Neural progenitor cell (in vitro differentiated cells): ENCODE data around the gene CBFB. TPM values are rescaled to one million over a fixed set of nuclear protein-coding genes. Genes with fewer than 3 reads are reported as not detected.
"Not testable (repeated sequence)": the region's sequence is repeated elsewhere in the genome, so short reads cannot be mapped to it uniquely, and the experiment has no call there.

Experiments used
- DNase-seq: peaks from one replicate; pipeline ENCODE4 v3.0.0-alpha.2; 2016; ENCODE audit warnings: low spot score
- H2AFZ ChIP-seq: fragments of 200-600 bp; sonication (generic); replicated peaks from 2 replicates; pipeline ENCODE4 v1.6.1; 2016; ENCODE audit warnings: antibody characterized with exemption
- H3F3A ChIP-seq: fragments of 200-600 bp; sonication (generic); 2 replicates; pipeline ENCODE4 v1.6.1; 2016; ENCODE audit warnings: antibody characterized with exemption, low read depth
- H3K27ac ChIP-seq: fragments of 200-600 bp; sonication (generic); 2 replicates; pipeline ENCODE4 v1.5.1; 2016; ENCODE audit warnings: mild to moderate bottlenecking
- H3K27me3 ChIP-seq: fragments of 200-600 bp; sonication (generic); 2 replicates; pipeline ENCODE4 v1.6.1; 2016; ENCODE audit warnings: mild to moderate bottlenecking, moderate library complexity
- H3K36me3 ChIP-seq: fragments of 200-600 bp; sonication (generic); 2 replicates; pipeline ENCODE4 v1.5.1; 2016
- H3K4me1 ChIP-seq: fragments of 200-600 bp; sonication (generic); 2 replicates; pipeline ENCODE4 v1.6.1; 2016; ENCODE audit warnings: mixed run types
- H3K4me2 ChIP-seq: fragments of 200-600 bp; sonication (generic); 2 replicates; pipeline ENCODE4 v1.6.1; 2016
- H3K4me3 ChIP-seq: fragments of 200-600 bp; sonication (generic); 2 replicates; pipeline ENCODE4 v1.5.1; 2016
- H3K79me2 ChIP-seq: fragments of 200-600 bp; sonication (generic); 2 replicates; pipeline ENCODE4 v1.6.1; 2016; ENCODE audit warnings: low read depth
- H3K9ac ChIP-seq: fragments of 200-600 bp; sonication (generic); 2 replicates; pipeline ENCODE4 v1.6.1; 2016
- H3K9me3 ChIP-seq: fragments of 200-600 bp; sonication (generic); 2 replicates; pipeline ENCODE4 v1.5.1; 2016; ENCODE audit warnings: low read depth
- H4K20me1 ChIP-seq: fragments of 200-600 bp; sonication (generic); 2 replicates; pipeline ENCODE4 v1.6.1; 2016; ENCODE audit warnings: low read depth
- H3K27ac Mint-ChIP-seq: 3 replicates; pipeline ENCODE4 v1.8.0; 2021; ENCODE audit warnings: mixed read lengths
- H3K27me3 Mint-ChIP-seq: 2 replicates; pipeline ENCODE4 v1.8.0; 2022; ENCODE audit warnings: low read depth, mild to moderate bottlenecking, inconsistent platforms, moderate library complexity, mixed read lengths; ENCODE audit not compliant: insufficient read depth
- H3K36me3 Mint-ChIP-seq: 3 replicates; pipeline ENCODE4 v1.8.0; 2021; ENCODE audit warnings: mixed read lengths
- H3K4me1 Mint-ChIP-seq: 3 replicates; pipeline ENCODE4 v1.8.0; 2021; ENCODE audit warnings: mixed read lengths
- H3K4me3 Mint-ChIP-seq: 3 replicates; pipeline ENCODE4 v1.8.0; 2021; ENCODE audit warnings: mild to moderate bottlenecking, moderate library complexity, mixed read lengths
- H3K9me3 Mint-ChIP-seq: 3 replicates; pipeline ENCODE4 v1.8.0; 2020; ENCODE audit warnings: mixed read lengths
- EZH2 ChIP-seq: fragments of 200-600 bp; sonication (generic); IDR thresholded peaks from 2 replicates; pipeline ENCODE4 v1.6.1; 2017; ENCODE audit warnings: antibody characterized with exemption, mild to moderate bottlenecking, moderate library complexity
- EZH2phosphoT487 ChIP-seq: fragments of 200-600 bp; sonication (generic); IDR thresholded peaks from 2 replicates; pipeline ENCODE4 v1.6.1; 2017; ENCODE audit warnings: antibody characterized with exemption
- total RNA-seq: library from RNA; depleted of rRNA; stranded (reverse); fragments of >200 nt; gene quantifications from 2 replicates; pipeline ENCODE4 v1.2.3, GENCODE V29; 2015; ENCODE audit warnings: low replicate concordance
- TF ChIP-seq, protein P1 (sequence below): fragments of 200-600 bp; sonication (generic); IDR thresholded peaks from 2 replicates; pipeline ENCODE4 v1.5.1; 2017; ENCODE audit warnings: antibody characterized with exemption, mild to moderate bottlenecking

Gene CBFB
- total RNA-seq, 1 donor from 2014 or later = 95.5 TPM

DNA sequence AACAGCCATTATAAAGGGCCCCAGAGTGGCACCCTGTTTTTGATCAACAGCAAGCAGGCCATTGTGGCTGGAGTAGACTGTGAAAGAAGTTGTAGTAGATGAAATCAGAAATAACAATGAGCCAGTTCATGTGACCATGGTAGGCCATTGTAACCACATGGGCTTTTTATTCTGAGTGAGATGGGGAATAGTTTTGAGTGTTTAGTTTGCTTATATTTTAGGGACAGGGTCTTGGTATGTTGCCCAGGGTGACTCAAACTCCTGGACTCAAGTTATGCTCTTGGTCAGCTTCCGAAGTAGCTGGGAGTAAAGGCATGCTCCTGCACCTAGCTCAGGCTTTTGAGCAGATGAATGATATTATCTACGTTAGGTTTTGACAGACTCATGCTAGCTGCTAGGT, 12.0 kb downstream of the CBFB start:
- Histone ChIP-seq H2AFZ (no peak overlapping the region), H4K20me1 (peaks cover 18% of the 10 kb centered on the region), H3K79me2 (peaks cover 72% of the 10 kb centered on the region), H3K4me3 (no peak overlapping the region), H3F3A (no peaks in the 10 kb centered on the region), H3K36me3 (peaks cover 5% of the 10 kb centered on the region), H3K4me2 (no peak overlapping the region), H3K27me3 (no peaks in the 10 kb centered on the region), H3K9me3 (no peaks in the 10 kb centered on the region), H3K4me1 (no peaks in the 10 kb centered on the region), H3K9ac (no peak overlapping the region), H3K27ac (no peak overlapping the region)
- Mint-ChIP-seq H3K4me3 (no peak overlapping the region), H3K9me3 (no peaks in the 10 kb centered on the region), H3K4me1 (peaks cover 5% of the 10 kb centered on the region), H3K27me3 (peaks cover 6% of the 10 kb centered on the region), H3K27ac (no peak overlapping the region), H3K36me3 (peaks cover 10% of the 10 kb centered on the region)
- TF ChIP-seq EZH2 (no peak), EZH2phosphoT487 (no peak)
- TF ChIP-seq, protein P1, sequence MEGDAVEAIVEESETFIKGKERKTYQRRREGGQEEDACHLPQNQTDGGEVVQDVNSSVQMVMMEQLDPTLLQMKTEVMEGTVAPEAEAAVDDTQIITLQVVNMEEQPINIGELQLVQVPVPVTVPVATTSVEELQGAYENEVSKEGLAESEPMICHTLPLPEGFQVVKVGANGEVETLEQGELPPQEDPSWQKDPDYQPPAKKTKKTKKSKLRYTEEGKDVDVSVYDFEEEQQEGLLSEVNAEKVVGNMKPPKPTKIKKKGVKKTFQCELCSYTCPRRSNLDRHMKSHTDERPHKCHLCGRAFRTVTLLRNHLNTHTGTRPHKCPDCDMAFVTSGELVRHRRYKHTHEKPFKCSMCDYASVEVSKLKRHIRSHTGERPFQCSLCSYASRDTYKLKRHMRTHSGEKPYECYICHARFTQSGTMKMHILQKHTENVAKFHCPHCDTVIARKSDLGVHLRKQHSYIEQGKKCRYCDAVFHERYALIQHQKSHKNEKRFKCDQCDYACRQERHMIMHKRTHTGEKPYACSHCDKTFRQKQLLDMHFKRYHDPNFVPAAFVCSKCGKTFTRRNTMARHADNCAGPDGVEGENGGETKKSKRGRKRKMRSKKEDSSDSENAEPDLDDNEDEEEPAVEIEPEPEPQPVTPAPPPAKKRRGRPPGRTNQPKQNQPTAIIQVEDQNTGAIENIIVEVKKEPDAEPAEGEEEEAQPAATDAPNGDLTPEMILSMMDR = no peak
- DNase-seq = no peak

DNA sequence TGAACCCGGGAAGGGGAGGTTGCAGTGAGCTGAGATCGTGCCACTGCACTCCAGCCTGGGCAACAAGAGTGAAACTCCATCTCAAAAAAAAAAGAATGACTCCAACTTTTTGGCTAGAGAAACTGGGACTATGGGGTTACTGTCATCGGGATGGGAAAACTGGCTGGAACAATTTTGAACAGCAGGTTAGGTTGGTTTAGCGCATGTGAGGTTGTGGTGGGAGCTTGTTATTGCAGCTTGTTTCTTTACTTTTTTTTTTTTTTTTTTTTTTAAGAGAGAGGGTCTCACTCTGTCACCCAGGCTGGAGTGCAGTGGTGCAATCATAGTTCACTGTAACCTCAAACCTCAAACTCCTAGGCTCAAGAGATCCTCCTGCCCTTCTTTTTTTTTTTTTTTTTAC, 12.6 kb downstream of the CBFB start:
- not testable (repeated sequence) for H3K36me3 Mint-ChIP-seq, H3K9ac ChIP-seq, H3K36me3 ChIP-seq, H3K27me3 ChIP-seq, H2AFZ ChIP-seq, H3K27ac Mint-ChIP-seq, H3K27me3 Mint-ChIP-seq, H3K9me3 Mint-ChIP-seq, H3K9me3 ChIP-seq, H3F3A ChIP-seq, H3K4me2 ChIP-seq, H3K4me1 Mint-ChIP-seq, DNase-seq, H3K4me3 Mint-ChIP-seq, H3K4me1 ChIP-seq, H3K4me3 ChIP-seq, H3K27ac ChIP-seq
- Histone ChIP-seq H4K20me1 (peaks cover 18% of the 10 kb centered on the region), H3K79me2 (peaks cover 66% of the 10 kb centered on the region)

DNA sequence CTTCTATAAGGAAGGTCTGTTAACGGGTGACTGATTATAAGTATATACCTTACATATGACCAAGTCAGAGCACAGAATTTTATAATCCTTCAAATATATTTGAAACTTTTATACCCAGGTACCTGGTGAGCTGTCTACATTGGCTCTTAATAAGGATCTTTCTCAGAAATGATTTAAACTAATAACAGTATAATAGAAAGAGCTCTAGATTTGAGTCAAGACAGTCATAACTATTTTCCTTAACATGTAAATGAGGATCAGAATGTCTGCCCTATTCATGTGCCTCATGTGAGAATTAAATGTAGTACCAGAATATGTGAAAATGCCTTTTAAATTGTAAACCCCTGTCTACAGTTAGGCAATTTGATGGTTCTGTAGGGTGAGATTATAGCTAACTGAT, 14.5 kb downstream of the CBFB start:
- Mint-ChIP-seq H3K27ac (no peak overlapping the region), H3K9me3 (no peaks in the 10 kb centered on the region), H3K4me3 (no peak overlapping the region), H3K36me3 (peaks cover 5% of the 10 kb centered on the region), H3K4me1 (no peaks in the 10 kb centered on the region), H3K27me3 (peaks cover 6% of the 10 kb centered on the region)
- H3K4me3 ChIP-seq = no peak overlapping the region
- no peak overlapping the region for H3K27ac ChIP-seq
- peaks cover 18% of the 10 kb centered on the region for H4K20me1 ChIP-seq
- no peaks in the 10 kb centered on the region for H3K9me3 ChIP-seq
- no peak overlapping the region for H2AFZ ChIP-seq
- DNase-seq = no peak
- H3K79me2 ChIP-seq = peaks cover 51% of the 10 kb centered on the region
- H3K36me3 ChIP-seq = no peaks in the 10 kb centered on the region
- no peak overlapping the region for H3K9ac ChIP-seq
- no peaks in the 10 kb centered on the region for H3F3A ChIP-seq
- no peak for TF ChIP-seq EZH2
- TF ChIP-seq, protein P1 = no peak
- no peak for TF ChIP-seq EZH2phosphoT487
- no peaks in the 10 kb centered on the region for H3K4me1 ChIP-seq
- H3K27me3 ChIP-seq = no peaks in the 10 kb centered on the region
- H3K4me2 ChIP-seq = no peak overlapping the region

DNA sequence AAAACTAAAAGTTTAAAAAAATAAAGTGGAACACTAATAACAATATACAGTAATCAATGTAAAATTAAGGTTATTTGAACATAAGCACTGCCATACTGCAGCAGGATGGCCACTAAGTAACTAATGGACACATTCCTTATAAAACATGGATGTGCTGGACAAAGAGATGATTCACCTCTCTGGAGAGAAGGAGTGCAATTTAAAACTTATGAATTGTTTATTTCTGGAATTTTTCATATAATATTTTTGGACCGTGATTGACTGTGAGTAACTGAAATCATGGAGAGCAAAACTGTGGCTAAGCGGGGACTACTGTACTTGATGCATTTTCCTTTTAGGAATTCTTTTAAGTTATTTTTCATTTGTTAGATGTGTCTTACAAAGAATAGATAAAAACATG, 21.8 kb downstream of the CBFB start:
- Histone ChIP-seq H2AFZ (no peak overlapping the region), H3K9ac (no peak overlapping the region), H3K4me1 (no peaks in the 10 kb centered on the region), H4K20me1 (peaks cover 9% of the 10 kb centered on the region), H3K9me3 (no peaks in the 10 kb centered on the region), H3K36me3 (no peaks in the 10 kb centered on the region), H3K79me2 (peaks cover 12% of the 10 kb centered on the region), H3K4me3 (no peak overlapping the region), H3K4me2 (no peak overlapping the region), H3F3A (no peaks in the 10 kb centered on the region), H3K27ac (no peak overlapping the region), H3K27me3 (no peaks in the 10 kb centered on the region)
- Mint-ChIP-seq H3K4me3 (no peak overlapping the region), H3K36me3 (peaks cover 8% of the 10 kb centered on the region), H3K27me3 (no peaks in the 10 kb centered on the region), H3K27ac (no peak overlapping the region), H3K9me3 (no peaks in the 10 kb centered on the region), H3K4me1 (no peaks in the 10 kb centered on the region)
- DNase-seq = no peak
- TF ChIP-seq EZH2phosphoT487 (no peak), EZH2 (no peak)
